SKM-1 treated with dmso at 0.1 percent for 144 hours (cell line): ENCODE results near the gene STYXL2.

Experiments used
- DNase-seq: peaks from one replicate; lab custom pipeline; 2025; ENCODE audit not compliant: unreplicated experiment; lab: John Stamatoyannopoulos, UW

Gene STYXL2

DNA sequence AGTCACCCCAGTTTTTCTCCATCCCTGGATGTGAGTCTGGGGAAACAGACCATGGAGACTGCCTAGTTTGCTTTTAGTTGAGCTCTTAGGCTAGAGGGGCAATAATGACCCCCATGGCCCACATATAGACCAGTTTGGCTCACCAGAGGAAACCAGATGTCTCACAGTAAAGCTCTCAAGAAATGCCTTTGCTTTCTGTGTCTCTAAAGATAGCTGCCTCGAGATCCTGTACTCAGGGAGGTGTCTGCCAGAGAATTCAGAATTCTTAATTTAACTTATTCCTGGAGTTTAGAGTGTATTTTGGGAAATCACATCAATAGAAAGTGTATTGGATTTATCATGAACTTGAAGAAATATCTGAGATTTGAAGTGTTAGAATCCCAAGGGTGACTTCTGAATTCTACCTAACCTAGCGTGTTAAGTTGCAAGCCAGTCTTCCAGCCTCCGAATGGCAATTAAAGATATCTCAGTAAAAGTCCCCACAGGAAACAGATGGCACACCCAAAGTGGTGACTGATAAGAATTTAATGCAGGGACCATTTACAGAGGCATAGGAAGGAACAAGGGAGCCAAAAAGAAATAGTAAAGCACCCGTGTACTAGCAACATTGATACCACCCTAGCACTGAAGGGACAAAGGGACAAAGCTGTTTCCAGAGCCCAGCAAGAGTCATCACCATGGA, 37.1 kb downstream of the STYXL2 start:
- no peak for DNase-seq

DNA sequence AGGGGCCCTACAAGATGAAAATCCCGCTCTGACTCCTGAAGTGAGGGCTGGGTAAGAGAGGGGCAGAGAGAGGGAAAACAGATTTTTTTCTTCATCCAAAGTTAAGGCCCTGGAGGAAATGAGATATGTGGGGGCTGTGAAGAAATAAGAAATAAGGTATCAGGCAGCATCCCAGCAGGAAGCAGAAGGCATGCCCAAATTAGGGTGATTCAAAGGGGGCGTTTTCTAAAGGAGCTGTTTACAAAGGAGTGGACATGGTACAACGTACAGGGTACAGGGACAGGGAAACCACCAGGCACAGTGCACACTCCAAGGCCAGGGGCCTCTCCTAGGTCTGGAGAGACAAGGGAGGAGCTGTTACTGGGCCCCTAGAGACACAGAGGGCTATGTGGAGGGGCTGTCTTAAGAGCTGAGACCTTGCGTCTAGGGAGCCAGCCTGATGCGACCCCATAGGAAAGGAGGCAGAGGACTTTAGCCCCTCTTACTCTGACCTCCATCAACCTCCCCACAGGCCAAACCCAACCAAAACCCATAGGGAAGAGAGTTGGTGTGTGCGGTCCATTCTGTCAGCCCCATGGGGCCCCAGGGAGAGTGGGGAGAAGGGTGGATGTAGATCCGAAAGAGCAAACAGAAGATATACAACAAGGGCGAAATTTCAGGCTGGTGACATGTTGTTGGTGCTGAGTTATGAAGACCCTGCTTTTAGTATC, 38.6 kb downstream of the STYXL2 start:
- DNase-seq = no peak

DNA sequence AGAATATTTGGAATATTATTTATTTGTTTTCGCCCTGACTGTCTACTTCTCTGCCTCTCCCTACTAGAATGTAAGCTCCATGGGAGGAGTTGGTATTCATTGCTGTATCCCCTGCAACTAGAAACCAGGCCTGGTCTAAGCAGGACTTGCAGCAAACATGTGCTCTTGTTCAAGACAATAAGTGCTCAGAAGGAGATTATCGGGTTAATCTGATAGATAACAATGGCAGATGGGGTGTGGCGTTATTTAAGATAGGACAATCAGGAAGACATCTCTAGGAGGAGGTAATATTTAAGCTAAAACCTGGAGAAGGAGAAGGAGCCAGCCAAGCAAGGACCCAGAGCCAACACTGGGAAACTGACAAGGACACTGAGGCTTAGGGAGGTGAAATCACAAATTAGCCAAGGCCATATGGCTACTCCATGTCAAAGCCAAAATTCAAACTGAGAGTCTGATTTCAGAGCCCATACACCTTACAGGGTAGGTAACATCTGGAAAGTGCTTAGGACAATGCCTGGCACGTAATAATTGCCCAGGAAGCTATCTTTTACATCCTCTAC, 41.5 kb downstream of the STYXL2 start:
- no peak for DNase-seq

DNA sequence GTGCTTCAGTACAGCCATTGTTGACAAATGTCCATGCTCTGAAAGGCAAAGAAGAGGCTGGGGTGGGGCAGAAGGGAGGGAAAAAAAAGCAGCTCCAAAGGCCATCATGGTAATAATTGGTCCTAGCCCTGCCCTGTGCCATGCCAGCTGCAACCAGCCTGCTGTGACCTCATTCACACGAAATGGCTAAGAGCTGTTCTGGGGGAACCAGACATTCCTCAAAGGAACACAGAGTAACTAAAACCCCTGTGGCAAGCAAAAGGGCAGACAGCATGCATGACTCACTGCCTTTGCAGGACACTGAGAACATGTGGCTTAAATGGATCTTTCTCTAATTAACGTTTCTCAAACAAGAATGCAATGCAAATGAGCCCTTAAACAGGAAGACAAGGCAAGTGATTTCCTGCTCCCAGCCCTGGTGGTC, 42.3 kb downstream of the STYXL2 start:
- no peak for DNase-seq

DNA sequence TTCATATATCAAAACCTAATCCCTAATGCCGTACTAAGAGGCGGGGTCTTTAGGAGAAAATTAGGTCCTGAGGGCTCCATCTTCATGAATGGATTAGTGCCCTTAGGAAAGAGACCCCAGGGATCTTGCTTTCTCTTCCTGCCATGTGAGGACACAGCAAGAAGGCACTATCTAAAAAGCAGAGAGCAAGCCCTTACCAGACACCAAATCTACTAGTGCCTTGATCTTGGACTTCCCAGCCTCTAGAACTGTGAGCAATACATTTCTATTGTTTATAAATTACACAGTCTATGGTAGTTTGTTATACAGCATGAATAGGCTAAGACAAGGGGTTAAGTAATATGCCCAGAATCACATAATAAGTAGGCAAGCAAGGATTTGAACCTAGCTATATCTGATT, 42.9 kb downstream of the STYXL2 start:
- DNase-seq = no peak

DNA sequence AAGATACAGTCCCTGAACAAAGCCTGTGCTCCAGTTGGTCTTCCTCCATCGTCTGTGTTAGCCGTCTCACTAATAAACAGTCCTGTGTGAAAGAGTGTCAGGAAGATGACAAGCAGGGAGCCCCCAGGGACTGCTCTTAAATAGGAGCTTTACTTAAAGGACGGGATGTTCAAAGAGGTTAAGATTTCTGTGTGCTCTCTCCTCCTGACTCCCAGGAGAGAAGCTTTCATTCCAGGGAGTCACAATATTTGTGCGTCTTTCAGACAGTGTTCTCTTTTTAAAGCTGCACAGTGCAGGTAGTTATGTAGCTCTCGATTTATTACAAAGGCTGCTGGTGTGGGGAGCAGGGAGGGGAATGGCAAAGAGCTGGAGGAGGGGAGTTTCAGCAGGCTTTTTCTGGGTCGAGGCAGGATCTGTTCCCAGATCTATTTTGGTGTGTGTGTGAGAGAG, 43.5 kb downstream of the STYXL2 start:
- DNase-seq = no peak

DNA sequence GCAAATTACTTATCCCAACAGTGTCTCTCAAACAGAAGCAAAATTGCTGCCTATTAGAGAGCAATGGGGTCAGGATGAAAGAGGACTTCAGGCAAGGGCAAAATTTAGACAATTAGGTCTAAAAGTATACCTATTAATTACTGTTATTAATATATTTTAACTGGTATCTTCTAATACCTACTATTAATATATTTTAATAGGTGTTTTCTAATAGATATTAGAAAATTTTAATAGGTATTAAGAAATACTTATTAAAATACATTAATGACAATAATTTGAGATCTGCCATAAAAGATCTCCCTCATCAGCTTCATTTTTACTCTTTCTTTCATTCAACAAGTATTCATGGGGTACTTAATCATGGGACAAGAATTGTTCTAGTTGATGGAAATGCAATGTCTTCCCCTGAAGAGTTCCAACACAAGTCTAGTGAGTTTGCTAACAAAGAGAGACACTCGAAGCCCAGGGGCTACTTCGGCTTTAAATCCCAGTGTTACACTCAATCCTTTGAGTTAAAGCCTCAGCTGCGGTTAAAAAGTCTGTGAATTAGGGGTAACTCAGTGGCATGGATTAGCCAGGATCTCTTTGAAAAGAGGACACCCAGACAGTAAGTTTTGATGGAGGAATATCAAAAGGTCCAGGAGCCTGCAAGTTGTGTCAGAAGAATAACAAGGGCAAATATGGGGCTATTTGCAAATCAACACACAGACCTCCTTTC, 44.1 kb downstream of the STYXL2 start:
- no peak for DNase-seq

DNA sequence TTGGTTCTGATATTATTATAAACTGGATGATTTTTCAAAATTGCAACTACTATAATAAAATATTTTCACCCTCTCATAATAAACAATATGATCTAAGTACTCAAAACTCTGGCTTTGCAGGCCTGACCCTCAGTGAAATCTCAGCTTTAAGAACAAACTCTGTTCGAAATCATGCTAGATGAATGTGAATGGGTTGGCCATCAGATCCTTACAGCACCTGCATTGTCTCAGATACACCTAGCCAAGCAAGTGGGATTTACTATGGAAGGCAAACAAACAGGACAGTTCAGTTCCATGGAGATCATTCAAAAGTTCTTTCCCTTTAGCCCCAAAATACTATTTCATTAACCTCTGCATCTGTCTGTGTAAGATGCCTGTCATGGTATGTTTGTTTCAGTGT, 44.8 kb downstream of the STYXL2 start:
- no peak for DNase-seq

DNA sequence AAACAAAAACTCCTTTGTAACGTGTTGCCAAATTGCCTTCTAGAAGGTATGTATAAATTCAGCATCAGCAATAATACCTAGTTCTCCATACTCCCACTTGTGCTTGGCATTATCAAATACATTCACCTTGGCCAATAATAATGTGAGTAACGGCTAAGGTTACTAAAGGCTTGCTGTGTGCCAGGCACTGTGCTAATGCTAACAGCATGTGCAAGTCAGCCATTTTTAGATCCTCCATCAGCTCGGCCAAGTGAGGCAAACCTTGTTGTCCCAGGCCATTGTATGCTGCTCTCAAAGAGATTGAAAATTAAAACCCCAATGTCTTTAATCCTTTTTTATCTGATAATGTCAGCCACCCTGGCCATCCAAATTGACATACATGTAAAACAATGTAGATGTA, 48.1 kb downstream of the STYXL2 start:
- no peak for DNase-seq
